Measurements from ENCODE around the gene DDX31. TPM values are rescaled to one million over a fixed set of nuclear protein-coding genes. Genes with fewer than 3 reads are reported as not detected.

The DDX31 gene
- total RNA-seq, 4 donors from 2014 or later: 6.1 to 30.1 (median 9.8) TPM

DNA sequence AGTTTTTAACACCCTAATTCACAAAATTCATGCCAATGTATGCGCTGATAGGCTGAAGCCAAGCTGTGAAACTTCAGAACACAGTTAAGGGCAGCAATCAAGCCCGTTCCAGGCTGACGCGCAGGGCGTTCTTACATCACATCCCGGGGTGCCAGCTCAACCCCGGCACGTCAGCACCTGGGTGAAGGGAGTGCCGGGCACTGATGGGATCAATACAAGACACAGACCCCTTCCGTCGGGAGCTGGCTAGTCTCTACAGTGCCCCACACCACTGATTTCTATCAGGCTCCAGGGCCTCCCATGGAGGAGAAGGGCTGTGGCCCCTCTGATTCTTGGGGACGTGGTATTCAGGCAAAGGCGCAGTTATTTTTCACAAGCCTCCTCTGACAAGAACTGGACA, 75.4 kb downstream of the DDX31 start:
- TF ChIP-seq EP300 (IDR thresholded peaks at IDR 0.05; ENCODE audit: low read depth) (no peak), POLR2AphosphoS5 (IDR thresholded peaks at IDR 0.05) (no peak), POLR2A (IDR thresholded peaks at IDR 0.05) (no peak)
- TF ChIP-seq, protein P1, sequence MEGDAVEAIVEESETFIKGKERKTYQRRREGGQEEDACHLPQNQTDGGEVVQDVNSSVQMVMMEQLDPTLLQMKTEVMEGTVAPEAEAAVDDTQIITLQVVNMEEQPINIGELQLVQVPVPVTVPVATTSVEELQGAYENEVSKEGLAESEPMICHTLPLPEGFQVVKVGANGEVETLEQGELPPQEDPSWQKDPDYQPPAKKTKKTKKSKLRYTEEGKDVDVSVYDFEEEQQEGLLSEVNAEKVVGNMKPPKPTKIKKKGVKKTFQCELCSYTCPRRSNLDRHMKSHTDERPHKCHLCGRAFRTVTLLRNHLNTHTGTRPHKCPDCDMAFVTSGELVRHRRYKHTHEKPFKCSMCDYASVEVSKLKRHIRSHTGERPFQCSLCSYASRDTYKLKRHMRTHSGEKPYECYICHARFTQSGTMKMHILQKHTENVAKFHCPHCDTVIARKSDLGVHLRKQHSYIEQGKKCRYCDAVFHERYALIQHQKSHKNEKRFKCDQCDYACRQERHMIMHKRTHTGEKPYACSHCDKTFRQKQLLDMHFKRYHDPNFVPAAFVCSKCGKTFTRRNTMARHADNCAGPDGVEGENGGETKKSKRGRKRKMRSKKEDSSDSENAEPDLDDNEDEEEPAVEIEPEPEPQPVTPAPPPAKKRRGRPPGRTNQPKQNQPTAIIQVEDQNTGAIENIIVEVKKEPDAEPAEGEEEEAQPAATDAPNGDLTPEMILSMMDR (IDR thresholded peaks at IDR 0.05): no peak
- no peak for DNase-seq
- H3K9me3 ChIP-seq: no peaks in the 10 kb centered on the region
- peaks cover 33% of the 10 kb centered on the region for H3K27me3 ChIP-seq
- H3K4me3 ChIP-seq: no peak overlapping the region
- H3K4me1 ChIP-seq: peaks cover 0 to 14% (median 9%) of the 10 kb centered on the region in 4 donors
- peaks cover 0 to 9% (median 1%) of the 10 kb centered on the region in 4 donors for H3K36me3 ChIP-seq
- intact Hi-C loops (cut with DNase I; ENCODE audit: low total_unique reads): no loop called here
- no peak overlapping the region for H3K27ac ChIP-seq
- in situ Hi-C loops (cut with MboI; ENCODE audit: low pct_ligation_motif_present in 1 of 4, low pct_unique_long_range_greater_than_20kb in 1 of 4, low sequenced_read_pairs in 3 of 4): no loop called here
- WGBS, 2 donors (ENCODE audit: low coverage in 1 of 2): 98% methylated on average over 10 of the region's 13 CpGs; no CpG with 5 or more reads in 1 of the 2 donors

DNA sequence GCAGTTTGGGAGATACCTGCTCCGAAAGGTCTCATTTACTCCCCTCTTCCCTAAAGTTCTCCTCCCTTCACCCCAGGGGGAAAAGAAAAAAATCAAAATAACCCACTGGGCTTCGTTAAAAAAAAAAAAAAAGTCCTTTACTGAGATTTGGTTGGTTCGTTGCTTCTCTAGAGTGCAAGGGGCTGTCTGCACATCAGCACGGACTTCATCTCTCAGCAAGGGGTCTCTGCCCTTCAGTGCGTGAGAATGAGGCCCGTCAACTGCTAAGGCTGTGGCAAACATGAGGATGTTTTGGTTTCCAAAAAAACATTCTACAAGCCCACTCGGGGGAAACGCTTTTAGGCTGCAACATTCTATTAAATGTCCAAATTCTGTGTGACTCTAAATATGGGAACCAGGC, 77.3 kb downstream of the DDX31 start:
- DNase-seq: no peak
- in situ Hi-C loops (cut with MboI; ENCODE audit: low pct_ligation_motif_present in 1 of 4, low pct_unique_long_range_greater_than_20kb in 1 of 4, low sequenced_read_pairs in 3 of 4): no loop called here
- intact Hi-C loops (cut with DNase I; ENCODE audit: low total_unique reads): no loop called here
- Histone ChIP-seq H3K27ac (no peak overlapping the region), H3K27me3 (peaks cover 52% of the 10 kb centered on the region), H3K9me3 (no peaks in the 10 kb centered on the region), H3K36me3 (peaks cover 0 to 9% (median 1%) of the 10 kb centered on the region in 4 donors), H3K4me3 (no peak overlapping the region), H3K4me1 (peaks cover 0 to 14% (median 12%) of the 10 kb centered on the region in 4 donors)
- 87 to 88% methylated on average over 7 to 8 of the region's 8 CpGs for WGBS, 2 donors (ENCODE audit: low coverage in 1 of 2)
- no peak for TF ChIP-seq EP300 (IDR thresholded peaks at IDR 0.05; ENCODE audit: low read depth)
- no peak for TF ChIP-seq POLR2A (IDR thresholded peaks at IDR 0.05)
- TF ChIP-seq POLR2AphosphoS5 (IDR thresholded peaks at IDR 0.05): no peak
- TF ChIP-seq, protein P1 (IDR thresholded peaks at IDR 0.05): no peak

DNA sequence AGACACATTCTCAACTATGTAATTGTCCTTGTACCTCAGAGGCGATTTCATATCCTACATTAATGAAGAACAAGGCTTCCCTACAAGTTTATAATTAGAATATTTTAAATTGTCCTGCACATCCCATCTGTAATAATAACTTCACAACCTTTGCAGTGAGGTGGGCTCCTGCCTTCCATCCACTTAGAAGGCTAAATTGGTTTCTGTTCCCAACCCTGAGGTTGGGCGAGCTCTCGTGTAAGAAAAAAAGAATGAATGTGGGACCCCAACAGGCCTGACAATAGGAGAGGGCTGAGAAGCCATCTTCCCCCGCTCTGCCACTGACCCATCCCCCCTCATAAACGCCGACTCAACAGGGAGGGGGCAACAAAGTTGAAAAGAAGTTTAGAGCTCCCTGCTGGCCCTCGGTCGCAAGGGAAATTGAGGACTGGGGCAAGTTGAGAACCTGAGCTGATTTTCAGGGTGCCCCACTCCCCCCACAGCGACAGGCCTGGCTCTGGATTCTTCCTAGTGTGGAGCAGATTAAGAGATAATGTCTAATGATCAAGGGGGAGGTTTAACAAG, 78.0 kb downstream of the DDX31 start:
- intact Hi-C loops (cut with DNase I; ENCODE audit: low total_unique reads): no loop called here
- WGBS, 2 donors (ENCODE audit: low coverage in 1 of 2): 71 to 78% methylated on average over 4 to 9 of the region's 9 CpGs
- in situ Hi-C loops (cut with MboI; ENCODE audit: low pct_ligation_motif_present in 1 of 4, low pct_unique_long_range_greater_than_20kb in 1 of 4, low sequenced_read_pairs in 3 of 4): no loop called here
- Histone ChIP-seq H3K9me3 (no peaks in the 10 kb centered on the region), H3K27ac (no peak overlapping the region), H3K36me3 (peaks cover 0 to 9% (median 1%) of the 10 kb centered on the region in 4 donors), H3K4me3 (no peak overlapping the region), H3K4me1 (peaks cover 0 to 14% (median 12%) of the 10 kb centered on the region in 4 donors), H3K27me3 (peaks cover 58% of the 10 kb centered on the region)
- DNase-seq: no peak
- TF ChIP-seq, protein P1 (IDR thresholded peaks at IDR 0.05): no peak
- TF ChIP-seq POLR2A (IDR thresholded peaks at IDR 0.05) (no peak), POLR2AphosphoS5 (IDR thresholded peaks at IDR 0.05) (no peak), EP300 (IDR thresholded peaks at IDR 0.05; ENCODE audit: low read depth) (no peak)

DNA sequence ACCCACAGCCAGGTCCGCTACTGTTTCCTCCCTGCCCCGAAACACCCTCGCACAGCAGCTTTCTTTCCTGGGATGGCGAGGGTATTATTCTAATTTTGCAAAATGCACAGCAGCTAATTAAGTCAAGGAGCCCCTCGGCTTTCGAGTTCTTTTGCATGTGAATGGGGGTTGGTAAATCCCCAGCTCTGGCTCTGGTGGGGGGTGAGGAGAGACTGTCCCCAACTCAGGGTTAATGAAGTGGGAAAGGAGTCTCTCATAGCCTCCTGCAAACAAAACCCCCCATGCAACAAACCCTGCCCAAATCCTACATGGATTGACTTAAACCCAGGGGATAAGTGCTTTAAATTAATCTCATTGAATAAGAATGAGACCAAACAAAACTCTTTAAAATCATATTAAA, 78.5 kb downstream of the DDX31 start:
- Histone ChIP-seq H3K36me3 (peaks cover 0 to 9% (median 1%) of the 10 kb centered on the region in 4 donors), H3K4me1 (peaks cover 0 to 14% (median 12%) of the 10 kb centered on the region in 4 donors), H3K27me3 (peaks cover 64% of the 10 kb centered on the region), H3K9me3 (no peaks in the 10 kb centered on the region), H3K27ac (no peak overlapping the region), H3K4me3 (no peak overlapping the region)
- 33 to 58% methylated on average over 5 of the region's 6 CpGs for WGBS, 2 donors (ENCODE audit: low coverage in 1 of 2)
- DNase-seq: no peak
- TF ChIP-seq EP300 (IDR thresholded peaks at IDR 0.05; ENCODE audit: low read depth) (no peak), POLR2AphosphoS5 (IDR thresholded peaks at IDR 0.05) (no peak), POLR2A (IDR thresholded peaks at IDR 0.05) (no peak)
- TF ChIP-seq, protein P1 (IDR thresholded peaks at IDR 0.05): no peak
- in situ Hi-C loops (cut with MboI; ENCODE audit: low pct_ligation_motif_present in 1 of 4, low pct_unique_long_range_greater_than_20kb in 1 of 4, low sequenced_read_pairs in 3 of 4) (no loop called here), intact Hi-C loops (cut with DNase I; ENCODE audit: low total_unique reads) (no loop called here)
